Testis (tissue), 3 donors: ENCODE results near the gene HSPA9. TPM values are rescaled to one million over a fixed set of nuclear protein-coding genes. Genes with fewer than 3 reads are reported as not detected.

Experiments
- DNase-seq: peaks from one replicate; pipeline ENCODE4 v3.0.0-alpha.2; 2019
- H3K27ac ChIP-seq, 2 donors: fragments of 200-600 bp; sonication (generic); one replicate each; pipeline ENCODE4 v1.5.1; 2019
- H3K27me3 ChIP-seq: fragments of 200-600 bp; sonication (generic); one replicate; pipeline ENCODE4 v1.5.1; 2019
- H3K36me3 ChIP-seq: fragments of 200-600 bp; sonication (generic); one replicate; pipeline ENCODE4 v1.5.1; 2017; ENCODE audit warnings: low read depth; ENCODE audit errors: missing control alignments
- H3K4me1 ChIP-seq: fragments of 200-600 bp; sonication (generic); one replicate; pipeline ENCODE4 v1.5.1; 2019
- H3K4me3 ChIP-seq, 2 donors: fragments of 200-600 bp; sonication (generic); one replicate each; pipeline ENCODE4 v1.5.1; 2017 to 2019
- H3K9me3 ChIP-seq: fragments of 200-600 bp; sonication (generic); one replicate; pipeline ENCODE4 v1.5.1; 2017
- CTCF ChIP-seq, 3 experiments: fragments of 450-650 bp in 2 of 3; fragments of 200-600 bp in 1 of 3; sonication (generic) in 1 of 3; IDR thresholded peaks; one replicate each; pipeline ENCODE4 v1.5.1; 2016 to 2019; ENCODE audit warnings: antibody characterized with exemption in 3 of 3, mild to moderate bottlenecking in 2 of 3, moderate library complexity in 1 of 3
- POLR2A ChIP-seq: fragments of 450-650 bp; IDR thresholded peaks from one replicate; pipeline ENCODE4 v1.6.1; 2017; ENCODE audit warnings: antibody characterized with exemption, mild to moderate bottlenecking, moderate library complexity
- WGBS, 2 donors: methylation state at CpG; one replicate each; pipeline ENCODE4 v1.1.5; 2018; 5-methylcytosine and 5-hydroxymethylcytosine counted together
- intact Hi-C: fragments of 100-400 bp; cut with DNase I; formaldehyde crosslinking; loops from one replicate; pipeline ENCODE4 v1.15.1; 2023; ENCODE audit warnings: low total_unique reads
- polyA plus RNA-seq: library from polyadenylated mRNA; stranded (reverse); fragments of 350-450 nt; fragmentation: Illumina TruSeq; extraction: RNeasy Lipid Tissue Mini Kit (QIAGEN cat#74804); gene quantifications from one replicate; pipeline ENCODE4 v1.2.3, GENCODE V29; 2014; ENCODE audit warnings: low read depth, low replicate concordance; ENCODE audit not compliant: insufficient read depth
- small RNA-seq, 2 donors: library from RNA; depleted of rRNA; stranded (forward); fragments of <200 nt; gene quantifications; one replicate each; pipeline ENCODE3, GENCODE V24; 2016
- total RNA-seq, 2 donors: library from RNA; depleted of rRNA; stranded (reverse); fragments of >200 nt; gene quantifications; one replicate each; pipeline ENCODE4 v1.2.3, GENCODE V29; 2016

Gene HSPA9
- total and polyA plus RNA-seq, 3 donors from 2014 or later = 145 to 243 (median 205) TPM

- peak; percentile 49 for DNase-seq
- H3K9me3 ChIP-seq = no peaks in the 10 kb centered on the region
- no peaks in the 10 kb centered on the region for H3K4me1 ChIP-seq
- H3K4me3 ChIP-seq = no peak overlapping the region
- H3K27me3 ChIP-seq = no peaks in the 10 kb centered on the region
- H3K36me3 ChIP-seq = no peaks in the 10 kb centered on the region
- intact Hi-C loops = loop anchor here (10.0 kb wide), 1 partner anchor 50 kb away; no protein-coding TSS in a partner anchor
- no peak for TF ChIP-seq CTCF (IDR thresholded peaks at IDR 0.05)
- TF ChIP-seq POLR2A = no peak
- H3K27ac ChIP-seq = no peak overlapping the region
- WGBS, 2 donors = 49 to 55% methylated on average over 4 of the region's 4 CpGs
These were observed 70.4 kb downstream of the HSPA9 start for GRCh38 chr5:138504799-138505198.

Small RNA genes within 50 kb of the gene (small RNA-seq; reads per million reads assigned to genes)
- gene RF00154 = 193 to 373 reads per million in 2 donors
- gene RF01210 = 0 reads per million in 2 donors
- 217 to 317 reads per million in 2 donors for gene SNORD63

Other genes with a start within 250 kb of the HSPA9 start
- gene CDC25C, start 243.6 kb downstream of the HSPA9 start, total RNA-seq = 10 to 100 TPM; 11.8 to 23.7 TPM
- gene CDC25C, start 243.6 kb downstream of the HSPA9 start, polyA plus RNA-seq = 39.9 TPM
- 100 to 1,000 TPM; 107 to 152 TPM for gene FAM53C, start 237.1 kb downstream of the HSPA9 start, total RNA-seq
- 125 TPM for gene FAM53C, start 237.1 kb downstream of the HSPA9 start, polyA plus RNA-seq
- 10 to 100 TPM; 81.1 to 85.3 TPM for gene KDM3B, start 222.7 kb downstream of the HSPA9 start, total RNA-seq
- gene KDM3B, start 222.7 kb downstream of the HSPA9 start, polyA plus RNA-seq = 61.8 TPM
- gene REEP2, start 136.3 kb downstream of the HSPA9 start, total RNA-seq = 10 to 100 TPM; 15.7 to 18.3 TPM
- gene REEP2, start 136.3 kb downstream of the HSPA9 start, polyA plus RNA-seq = 13.5 TPM
- 10 to 100 TPM in 1 of 2 donors, 1 to 10 TPM in 1; 8.7 to 11.9 TPM for gene EGR1, start 109.9 kb downstream of the HSPA9 start, total RNA-seq
- 63.6 TPM for gene EGR1, start 109.9 kb downstream of the HSPA9 start, polyA plus RNA-seq
- gene ETF1, start 32.2 kb downstream of the HSPA9 start, total RNA-seq = 10 to 100 TPM; 74.3 to 75.3 TPM
- gene ETF1, start 32.2 kb downstream of the HSPA9 start, polyA plus RNA-seq = 103 TPM
- 100 to 1,000 TPM; 135 to 154 TPM for gene CTNNA1, start 178.0 kb upstream of the HSPA9 start, total RNA-seq
- 107 TPM for gene CTNNA1, start 178.0 kb upstream of the HSPA9 start, polyA plus RNA-seq